Right atrium auricular region (tissue), 2 donors: ENCODE measurements around the gene KIAA0040. TPM values are rescaled to one million over a fixed set of nuclear protein-coding genes. Genes with fewer than 3 reads are reported as not detected.

Experiments used
- DNase-seq: peaks from one replicate; pipeline ENCODE4 v3.0.0-alpha.2; 2019; ENCODE audit warnings: low spot score
- H3K27ac ChIP-seq, 2 donors: fragments of 200-600 bp; sonication (generic); 1 replicate in 1 of 2; 2 replicates in 1 of 2; pipeline ENCODE4 v1.5.1; 2016 to 2019
- H3K27me3 ChIP-seq, 2 donors: fragments of 200-600 bp; sonication (generic); one replicate each; pipeline versions ENCODE4 v1.5.1 to v1.6.0; 2017 to 2019
- H3K36me3 ChIP-seq: fragments of 200-600 bp; sonication (generic); one replicate; pipeline ENCODE4 v1.5.1; 2016
- H3K4me1 ChIP-seq, 2 donors: fragments of 200-600 bp; sonication (generic); one replicate each; pipeline versions ENCODE4 v1.5.1 to v1.6.0; 2017 to 2019
- H3K4me3 ChIP-seq, 2 donors: fragments of 200-600 bp; sonication (generic); 1 replicate in 1 of 2; 2 replicates in 1 of 2; pipeline ENCODE4 v1.5.1; 2017 to 2019; ENCODE audit warnings: mild to moderate bottlenecking in 1 of 2, moderate library complexity in 1 of 2
- H3K9me3 ChIP-seq, 2 donors: fragments of 200-600 bp; sonication (generic); one replicate each; pipeline ENCODE4 v1.5.1; 2019
- CTCF ChIP-seq, 2 donors: fragments of 200-600 bp; sonication (generic); IDR thresholded peaks; one replicate each; pipeline ENCODE4 v1.5.1; 2019; ENCODE audit warnings: antibody characterized with exemption in 2 of 2
- total RNA-seq, 2 donors: library from RNA; depleted of rRNA; stranded (reverse); fragments of >200 nt; gene quantifications; one replicate each; pipeline ENCODE4 v1.1.0, GENCODE V29; 2016

KIAA0040 gene
- total RNA-seq, 2 donors from 2014 or later = 11.9 to 37.3 TPM

DNA sequence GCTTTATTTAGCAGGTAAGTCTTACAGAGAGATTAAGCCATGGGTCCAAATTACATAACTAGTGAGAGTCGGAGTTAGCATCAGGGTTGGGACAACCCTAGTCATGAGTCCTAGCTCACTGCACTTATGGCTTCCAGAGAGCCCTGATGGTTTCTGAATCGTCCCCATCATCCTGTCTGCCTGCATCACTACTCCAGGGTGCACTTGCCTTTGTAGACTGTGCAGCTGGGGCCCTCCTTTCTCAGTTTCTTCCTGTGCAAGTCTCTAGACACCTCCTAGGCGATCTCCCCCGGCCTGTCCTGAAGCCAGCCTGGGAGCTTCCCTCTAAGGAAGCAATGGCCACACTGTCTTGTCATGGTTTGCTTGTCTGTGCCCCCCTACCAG, 37.1 kb downstream of the KIAA0040 start:
- Histone ChIP-seq H3K27ac (no peak overlapping the region), H3K4me3 (no peak overlapping the region), H3K4me1 (peaks cover 0 to 19% of the 10 kb centered on the region in 2 donors), H3K36me3 (peaks cover 15% of the 10 kb centered on the region), H3K9me3 (no peaks in the 10 kb centered on the region), H3K27me3 (no peaks in the 10 kb centered on the region)
- no peak for DNase-seq
- TF ChIP-seq CTCF (IDR thresholded peaks at IDR 0.05) = no peak

DNA sequence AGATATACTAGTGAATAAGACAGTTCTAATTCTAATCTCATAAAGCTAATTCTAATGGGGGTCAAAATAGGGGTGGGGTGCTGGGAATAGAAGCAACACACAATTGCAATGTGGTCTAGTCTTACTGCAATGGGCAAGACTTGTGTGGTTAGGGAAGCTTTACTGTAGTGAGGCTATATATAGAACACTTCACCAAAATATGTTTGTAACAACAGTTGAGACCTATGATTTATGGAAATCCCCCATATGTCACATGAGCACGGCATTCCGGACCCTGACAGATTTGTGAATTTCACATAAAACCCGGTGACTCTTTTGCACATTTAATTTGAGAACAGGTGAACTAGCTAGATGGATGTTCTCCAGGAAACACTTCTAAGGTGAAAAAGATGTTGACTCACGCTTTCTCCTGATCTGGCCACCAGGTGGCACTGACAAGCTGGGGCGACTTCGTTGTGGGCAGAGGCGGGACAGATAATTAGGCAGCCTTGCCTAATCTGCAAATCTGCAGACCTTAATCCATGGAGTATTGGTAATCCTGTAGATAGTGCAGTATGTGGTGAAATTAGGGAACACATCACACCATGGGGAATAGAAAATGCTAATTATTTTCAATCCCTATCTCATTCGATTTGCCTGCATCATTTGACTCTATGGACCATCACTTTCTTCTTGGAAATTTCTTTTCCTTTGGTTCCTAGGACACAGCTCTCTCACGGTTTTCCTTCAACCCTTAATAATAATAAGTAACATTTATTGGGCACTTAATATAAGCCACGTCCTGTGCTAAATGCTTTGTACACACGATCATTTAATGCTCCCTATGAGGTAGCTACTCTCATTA, 37.7 kb downstream of the KIAA0040 start:
- peaks cover 0 to 19% of the 10 kb centered on the region in 2 donors for H3K4me1 ChIP-seq
- no peaks in the 10 kb centered on the region for H3K27me3 ChIP-seq
- no peak overlapping the region for H3K4me3 ChIP-seq
- no peak overlapping the region for H3K27ac ChIP-seq
- DNase-seq = peak; percentile 74
- H3K36me3 ChIP-seq = peaks cover 9% of the 10 kb centered on the region
- H3K9me3 ChIP-seq = no peaks in the 10 kb centered on the region
- TF ChIP-seq CTCF (IDR thresholded peaks at IDR 0.05) = peak; percentile 85 to 95

- H3K36me3 ChIP-seq = no peaks in the 10 kb centered on the region
- H3K4me3 ChIP-seq = no peak overlapping the region
- DNase-seq = peak; percentile 81
- H3K27me3 ChIP-seq = no peaks in the 10 kb centered on the region
- H3K27ac ChIP-seq = no peak overlapping the region
- H3K9me3 ChIP-seq = no peaks in the 10 kb centered on the region
- H3K4me1 ChIP-seq = peaks cover 0 to 19% of the 10 kb centered on the region in 2 donors
- TF ChIP-seq CTCF (IDR thresholded peaks at IDR 0.05) = peak; percentile 86 to 90
These were observed 40.4 kb downstream of the KIAA0040 start for GRCh38 chr1:175152006-175152652.

- H3K27me3 ChIP-seq = no peaks in the 10 kb centered on the region
- no peak for TF ChIP-seq CTCF (IDR thresholded peaks at IDR 0.05)
- H3K27ac ChIP-seq = no peak overlapping the region
- DNase-seq = no peak
- H3K4me1 ChIP-seq = peaks cover 0 to 18% of the 10 kb centered on the region in 2 donors
- no peaks in the 10 kb centered on the region for H3K9me3 ChIP-seq
- H3K36me3 ChIP-seq = no peaks in the 10 kb centered on the region
- H3K4me3 ChIP-seq = no peak overlapping the region
These were observed 41.8 kb downstream of the KIAA0040 start for GRCh38 chr1:175150596-175151319.

GRCh38 chr1:175148068-175148467, 44.5 kb downstream of the KIAA0040 start:
- H3K9me3 ChIP-seq = no peaks in the 10 kb centered on the region
- DNase-seq = no peak
- no peaks in the 10 kb centered on the region for H3K36me3 ChIP-seq
- no peak overlapping the region for H3K4me3 ChIP-seq
- TF ChIP-seq CTCF (IDR thresholded peaks at IDR 0.05) = no peak
- H3K27me3 ChIP-seq = no peaks in the 10 kb centered on the region
- peaks cover 0 to 8% of the 10 kb centered on the region in 2 donors for H3K4me1 ChIP-seq
- H3K27ac ChIP-seq = no peak overlapping the region
